GM12872 (cell line): ENCODE results near the gene P4HB.

Source experiments
- TF ChIP-seq, protein P1 (sequence below): IDR thresholded peaks from 3 replicates; pipeline ENCODE4 v1.5.1; 2011; ENCODE audit warnings: low read depth, mild to moderate bottlenecking, low read length, moderate library complexity; ENCODE audit not compliant: insufficient read depth

P4HB gene

DNA sequence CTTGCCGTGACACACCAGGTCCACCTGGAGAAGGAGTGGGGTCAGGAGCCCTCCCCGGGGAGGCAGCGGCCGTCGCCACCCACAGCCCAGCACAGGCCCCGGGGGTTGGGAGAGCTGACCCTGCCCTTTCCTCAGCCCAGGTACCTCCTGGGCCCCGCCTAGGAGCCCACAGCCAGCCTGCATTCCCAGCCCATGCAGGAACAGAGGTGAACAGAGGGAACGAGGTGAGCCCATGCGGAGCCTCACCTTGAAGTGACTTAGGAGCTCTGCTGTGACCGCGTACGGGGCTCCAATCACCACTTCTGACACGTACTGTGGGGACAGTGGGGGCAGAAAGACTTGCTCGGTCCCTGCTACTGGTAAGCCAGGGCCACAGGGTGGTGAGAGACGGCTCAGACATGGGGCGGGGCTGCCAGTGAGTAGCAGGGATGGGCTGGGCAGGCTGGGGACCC is 45.1 kb upstream of the P4HB start:
- TF ChIP-seq, protein P1, sequence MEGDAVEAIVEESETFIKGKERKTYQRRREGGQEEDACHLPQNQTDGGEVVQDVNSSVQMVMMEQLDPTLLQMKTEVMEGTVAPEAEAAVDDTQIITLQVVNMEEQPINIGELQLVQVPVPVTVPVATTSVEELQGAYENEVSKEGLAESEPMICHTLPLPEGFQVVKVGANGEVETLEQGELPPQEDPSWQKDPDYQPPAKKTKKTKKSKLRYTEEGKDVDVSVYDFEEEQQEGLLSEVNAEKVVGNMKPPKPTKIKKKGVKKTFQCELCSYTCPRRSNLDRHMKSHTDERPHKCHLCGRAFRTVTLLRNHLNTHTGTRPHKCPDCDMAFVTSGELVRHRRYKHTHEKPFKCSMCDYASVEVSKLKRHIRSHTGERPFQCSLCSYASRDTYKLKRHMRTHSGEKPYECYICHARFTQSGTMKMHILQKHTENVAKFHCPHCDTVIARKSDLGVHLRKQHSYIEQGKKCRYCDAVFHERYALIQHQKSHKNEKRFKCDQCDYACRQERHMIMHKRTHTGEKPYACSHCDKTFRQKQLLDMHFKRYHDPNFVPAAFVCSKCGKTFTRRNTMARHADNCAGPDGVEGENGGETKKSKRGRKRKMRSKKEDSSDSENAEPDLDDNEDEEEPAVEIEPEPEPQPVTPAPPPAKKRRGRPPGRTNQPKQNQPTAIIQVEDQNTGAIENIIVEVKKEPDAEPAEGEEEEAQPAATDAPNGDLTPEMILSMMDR, result no peak

DNA sequence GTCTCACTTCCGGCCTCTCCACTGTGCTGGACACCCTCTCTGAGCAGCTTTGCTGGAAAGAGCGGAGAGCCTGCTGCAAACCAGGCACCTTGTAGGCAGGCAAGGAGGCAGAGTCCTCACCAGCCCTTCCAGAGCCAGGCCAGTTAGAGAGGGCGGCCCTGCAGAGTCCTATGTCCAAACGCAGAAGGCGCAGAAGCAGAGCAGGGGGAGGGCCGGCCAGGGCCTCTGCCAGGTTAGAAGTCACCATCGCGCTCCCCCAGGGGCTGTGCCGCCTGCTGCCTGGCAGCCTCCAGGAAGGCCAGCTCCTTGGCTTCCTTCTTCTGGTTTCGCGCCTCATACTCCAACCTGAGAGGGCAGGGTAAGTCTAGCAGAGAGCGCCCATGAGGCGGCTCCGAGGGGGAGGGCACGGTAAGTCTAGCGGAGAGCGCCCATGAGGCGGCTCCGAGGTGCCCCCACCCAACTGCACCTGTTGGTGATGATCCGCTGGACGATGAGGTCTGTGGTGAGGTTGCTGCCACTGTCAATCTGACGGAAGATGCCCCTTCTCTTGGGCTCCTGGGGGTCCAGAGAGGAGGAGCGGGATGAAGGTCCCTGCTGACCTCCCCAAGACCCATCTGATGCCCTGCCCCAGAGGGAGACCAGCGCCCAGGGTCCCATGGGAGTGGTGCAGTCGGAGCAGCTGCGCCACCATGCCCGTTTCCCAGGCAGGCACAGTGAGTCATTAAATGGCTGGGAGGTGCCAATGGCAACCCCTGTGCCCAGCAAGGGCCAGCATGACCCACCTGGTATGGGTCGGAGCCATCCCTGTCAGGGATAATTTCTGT is 44.5 kb upstream of the P4HB start:
- TF ChIP-seq, protein P1, result no peak

DNA sequence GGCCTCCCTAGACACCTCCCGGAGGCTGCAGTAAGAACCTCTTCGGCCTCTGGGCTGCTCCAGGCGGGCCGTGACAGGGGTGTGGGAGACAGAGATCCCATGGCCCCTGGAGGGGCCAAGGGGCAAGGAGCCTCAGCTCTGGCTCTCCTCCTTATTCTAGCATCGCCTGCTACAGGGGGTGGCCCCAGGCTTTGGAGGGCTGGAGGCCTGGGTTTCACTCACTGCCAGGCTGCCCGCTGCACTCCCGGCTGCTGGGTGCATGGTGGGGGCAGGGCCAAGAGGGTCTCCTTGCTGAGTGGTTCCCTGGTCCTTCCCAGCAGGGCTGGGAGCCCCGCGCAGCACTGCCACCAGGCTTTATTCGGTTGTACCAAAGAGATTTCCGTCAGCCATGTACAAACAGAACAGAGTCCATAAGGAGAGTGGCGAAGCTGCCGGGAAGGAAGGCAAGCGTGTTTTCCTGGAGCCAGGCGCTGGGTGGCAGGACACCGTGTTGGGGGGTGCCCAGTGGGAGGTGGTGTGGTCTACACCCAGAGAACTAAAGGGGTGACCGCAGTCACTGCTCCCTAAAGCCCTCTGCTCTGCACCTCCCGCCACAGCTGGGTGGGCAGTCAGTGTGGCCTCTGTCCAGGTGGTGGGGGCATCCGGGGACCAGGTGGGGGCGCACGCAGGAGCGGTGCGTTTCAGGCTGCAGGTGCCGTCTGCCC is 43.7 kb upstream of the P4HB start:
- TF ChIP-seq, protein P1, result no peak

DNA sequence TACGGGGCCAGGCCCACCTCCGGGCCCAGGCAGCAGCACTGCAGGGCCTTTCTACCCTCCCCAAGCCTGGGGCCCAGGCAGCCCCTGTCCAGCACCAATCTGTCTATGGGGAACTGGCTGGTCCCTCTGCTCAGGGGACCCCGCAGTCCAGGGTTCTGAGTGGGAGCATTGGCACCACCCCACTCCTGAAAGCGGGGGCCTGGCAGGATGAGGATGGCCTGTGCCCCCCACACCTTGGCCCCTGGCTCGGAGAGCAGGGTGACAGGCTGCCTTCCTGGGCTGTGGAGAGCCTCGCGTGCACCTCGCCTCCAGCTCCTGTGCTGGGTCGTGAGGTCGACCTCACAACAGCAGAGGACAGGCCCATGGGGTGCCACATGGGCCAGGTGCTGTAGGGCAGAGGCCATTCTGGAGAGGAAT is 43.1 kb upstream of the P4HB start:
- TF ChIP-seq, protein P1, result no peak

DNA sequence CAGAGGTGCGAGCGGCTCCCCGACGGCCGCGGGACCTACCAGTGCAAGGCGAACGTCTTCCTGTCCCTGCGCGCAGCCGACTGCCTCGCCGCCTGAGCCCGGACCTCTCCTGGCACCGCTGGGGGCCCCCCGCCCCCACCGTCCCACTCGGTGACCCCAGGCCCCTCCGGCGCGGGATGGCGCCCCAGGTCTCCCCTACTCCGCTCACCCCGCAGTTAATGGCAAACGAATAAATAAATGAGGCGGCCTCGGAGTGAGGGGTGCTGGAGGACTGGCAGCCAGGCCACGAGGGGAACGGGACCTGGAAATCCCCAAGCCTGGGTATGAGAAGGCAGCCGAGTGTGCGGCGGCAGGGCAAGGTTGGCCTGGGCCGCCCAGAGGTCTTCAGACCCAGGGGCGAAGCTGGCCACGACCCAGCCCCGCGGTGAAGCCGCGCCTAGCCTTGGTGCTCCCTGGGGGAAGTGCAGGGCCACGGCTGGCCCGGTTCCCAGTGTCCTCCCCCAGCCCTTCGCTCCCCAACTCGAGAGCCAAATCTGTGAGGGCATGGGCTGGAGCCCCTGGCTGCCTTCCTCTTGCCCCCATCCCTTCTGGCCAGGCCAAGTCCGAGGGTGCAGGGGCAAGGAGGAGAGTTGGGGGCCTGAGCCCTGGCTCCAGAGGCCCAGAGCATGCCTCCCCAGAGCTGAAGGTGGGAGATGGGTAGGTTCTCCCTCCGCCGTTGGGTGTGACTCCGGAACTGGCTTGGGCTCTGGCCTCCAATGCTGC is 42.5 kb upstream of the P4HB start:
- TF ChIP-seq, protein P1, result no peak

DNA sequence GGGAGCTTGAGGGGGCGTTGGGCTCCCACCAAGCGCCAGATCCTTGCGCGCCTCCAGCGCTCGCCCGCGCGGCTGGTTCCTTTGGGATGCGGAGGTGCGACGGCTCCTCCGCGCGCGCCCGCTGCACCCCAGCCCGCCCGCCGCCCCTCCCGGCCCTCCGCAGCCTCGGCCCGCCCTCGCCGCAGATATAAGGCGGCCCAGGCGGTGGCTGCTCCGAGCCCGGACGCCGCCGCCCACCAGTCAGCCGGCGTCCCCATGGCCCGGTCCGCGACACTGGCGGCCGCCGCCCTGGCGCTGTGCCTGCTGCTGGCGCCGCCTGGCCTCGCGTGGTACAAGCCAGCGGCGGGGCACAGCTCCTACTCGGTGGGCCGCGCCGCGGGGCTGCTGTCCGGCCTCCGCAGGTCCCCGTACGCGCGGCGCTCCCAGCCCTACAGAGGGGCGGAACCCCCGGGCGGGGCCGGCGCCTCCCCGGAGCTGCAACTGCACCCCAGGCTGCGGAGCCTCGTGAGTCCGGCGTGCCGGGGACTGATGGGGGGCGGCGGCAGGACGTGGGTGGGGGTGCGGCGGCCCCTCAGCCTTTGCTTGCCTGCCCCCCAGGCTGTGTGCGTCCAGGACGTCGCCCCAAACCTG is 41.8 kb upstream of the P4HB start, which contains the start of gene NPB:
NPB (plus strand) TSS at position 216 of the 630 bp plus-strand sequence; CDS start at position 256, 40 bp downstream.
- TF ChIP-seq, protein P1, result no peak
